Hematopoietic multipotent progenitor cell (in vitro differentiated cells): ENCODE measurements around the gene TXNRD1. TPM values are rescaled to one million over a fixed set of nuclear protein-coding genes. Genes with fewer than 3 reads are reported as not detected.

Experiments
- DNase-seq, 3 donors: peaks; one replicate each; pipeline ENCODE4 v3.0.0-alpha.2; 2011 to 2015; ENCODE audit warnings: low read depth in 2 of 3, low spot score in 2 of 3
- total RNA-seq: library from RNA; depleted of rRNA; stranded (reverse); fragments of >200 nt; gene quantifications from one replicate; pipeline ENCODE4 v1.2.3, GENCODE V29; 2012

The TXNRD1 gene
- total RNA-seq, 1 donor, result 82.1 TPM

GRCh38 chr12:104276273-104277131 lies 60.9 kb downstream of the TXNRD1 start:
- peak in 1 of 3 donors; percentile 23 for DNase-seq

- DNase-seq, result no peak
Measured at GRCh38 chr12:104279164-104279563, 63.6 kb downstream of the TXNRD1 start.

- no peak for DNase-seq
Measured at GRCh38 chr12:104280111-104280510, 64.5 kb downstream of the TXNRD1 start.

- DNase-seq, result peak in 1 of 3 donors; percentile 49
Measured at GRCh38 chr12:104280717-104281458, 65.3 kb downstream of the TXNRD1 start.

- DNase-seq, result no peak
Measured at GRCh38 chr12:104281636-104282035, 66.1 kb downstream of the TXNRD1 start.

GRCh38 chr12:104282109-104282508 lies 66.5 kb downstream of the TXNRD1 start:
- no peak for DNase-seq

GRCh38 chr12:104285740-104286515 lies 70.3 kb downstream of the TXNRD1 start:
- no peak for DNase-seq

GRCh38 chr12:104286516-104287482 lies 71.2 kb downstream of the TXNRD1 start:
- peak; percentile 74 to 98 (median 95) for DNase-seq

- DNase-seq, result peak; percentile 65 to 88 (median 88)
Measured at GRCh38 chr12:104288635-104289274, 73.2 kb downstream of the TXNRD1 start.

- no peak for DNase-seq
Measured at GRCh38 chr12:104290320-104290719, 74.7 kb downstream of the TXNRD1 start.

GRCh38 chr12:104290855-104291254 lies 75.3 kb downstream of the TXNRD1 start:
- DNase-seq, result no peak

GRCh38 chr12:104291867-104292524 lies 76.4 kb downstream of the TXNRD1 start:
- DNase-seq, result no peak

- no peak for DNase-seq
Measured at GRCh38 chr12:104292872-104293794, 77.6 kb downstream of the TXNRD1 start.

GRCh38 chr12:104294158-104294859 lies 78.7 kb downstream of the TXNRD1 start:
- DNase-seq, result peak in 1 of 3 donors; percentile 22

- no peak for DNase-seq
Measured at GRCh38 chr12:104294927-104295668, 79.5 kb downstream of the TXNRD1 start.

GRCh38 chr12:104295954-104296353 lies 80.4 kb downstream of the TXNRD1 start:
- DNase-seq, result no peak
